CD4-positive, alpha-beta T cell (primary cell): Measurements from ENCODE around the gene PALS2. TPM values are rescaled to one million over a fixed set of nuclear protein-coding genes. Genes with fewer than 3 reads are reported as not detected.

Source experiments
- ATAC-seq: fragments of 200-7000 bp; cut with Tn5 transposase; one replicate; pipeline ENCODE4 v1.10.0; 2022; ENCODE audit warnings: mild to moderate bottlenecking; ENCODE audit not compliant: poor library complexity
- CTCF ChIA-PET: fragments of 350-600 bp; sonication (Branson Sonifier 250); formaldehyde crosslinking; loops from one replicate; lab custom pipeline; 2021; ENCODE audit warnings: antibody characterized with exemption, inconsistent platforms; lab: Charles Lee
- POLR2A ChIA-PET: fragments of 350-600 bp; sonication (Branson Sonifier 250); formaldehyde crosslinking; loops from one replicate; lab custom pipeline; 2021; ENCODE audit warnings: antibody characterized with exemption, inconsistent platforms; lab: Charles Lee
- DNase-seq, 14 experiments: peaks; one replicate each; pipeline ENCODE4 v3.0.0-alpha.2; 2013 to 2020; ENCODE audit warnings: mixed read lengths in 2 of 14
- H3K27ac ChIP-seq, 2 donors: one replicate each; pipeline versions ENCODE4 v1.5.1 to v1.7.0; 2013; ENCODE audit warnings: low read length in 2 of 2, low read depth in 1 of 2, mild to moderate bottlenecking in 1 of 2
- H3K27me3 ChIP-seq, 2 experiments: 1 replicate in 1 of 2; 2 replicates in 1 of 2; pipeline versions ENCODE4 v1.6.1 to v1.7.0; 2013; ENCODE audit warnings: low read length in 2 of 2, control low read depth in 1 of 2, mild to moderate bottlenecking in 1 of 2, moderate library complexity in 1 of 2; ENCODE audit not compliant: insufficient read depth in 2 of 2, control insufficient read depth in 1 of 2
- H3K36me3 ChIP-seq: one replicate; pipeline ENCODE4 v1.6.1; 2013; ENCODE audit warnings: low read length, control low read depth; ENCODE audit not compliant: insufficient read depth
- H3K4me1 ChIP-seq: one replicate; pipeline ENCODE4 v1.6.1; 2013; ENCODE audit warnings: low read length, control low read depth; ENCODE audit not compliant: insufficient read depth
- H3K4me3 ChIP-seq: one replicate; pipeline ENCODE4 v1.5.1; 2013; ENCODE audit warnings: mild to moderate bottlenecking, low read length, moderate library complexity
- H3K9me3 ChIP-seq, 2 experiments: 1 replicate in 1 of 2; 2 replicates in 1 of 2; pipeline versions ENCODE4 v1.6.1 to v1.7.0; 2013; ENCODE audit warnings: low read length in 2 of 2, mild to moderate bottlenecking in 2 of 2, control low read depth in 1 of 2, moderate library complexity in 1 of 2; ENCODE audit not compliant: control insufficient read depth in 1 of 2, insufficient read depth in 1 of 2
- H3K27ac Mint-ChIP-seq: one replicate; pipeline ENCODE4 v1.8.0; 2020; ENCODE audit warnings: mixed read lengths
- H3K27me3 Mint-ChIP-seq: one replicate; pipeline ENCODE4 v1.8.0; 2021; ENCODE audit warnings: mixed read lengths
- H3K36me3 Mint-ChIP-seq: one replicate; pipeline ENCODE4 v1.8.0; 2021; ENCODE audit warnings: low read depth, mixed read lengths
- H3K4me1 Mint-ChIP-seq: one replicate; pipeline ENCODE4 v1.8.0; 2021; ENCODE audit warnings: low read depth, mixed read lengths
- H3K4me3 Mint-ChIP-seq: one replicate; pipeline ENCODE4 v1.8.0; 2020; ENCODE audit warnings: mild to moderate bottlenecking, mixed read lengths
- H3K9me3 Mint-ChIP-seq: one replicate; pipeline ENCODE4 v1.8.0; 2020; ENCODE audit warnings: mixed read lengths
- CTCF ChIP-seq: fragments of 200-600 bp; IDR thresholded peaks from one replicate; pipeline ENCODE4 v1.8.0; 2022; ENCODE audit warnings: antibody characterized with exemption, mild to moderate bottlenecking
- intact Hi-C, 2 experiments: fragments of 100-400 bp; cut with DNase I in 1 of 2; cut with micrococcal nuclease in 1 of 2; formaldehyde crosslinking; loops; one replicate each; pipeline versions ENCODE4 v1.15.1 to v1.9.0; 2023 to 2025; cut with DNase I, micrococcal nuclease
- total RNA-seq, 174 experiments: library from RNA in 2 of 174; stranded (reverse) in 2 of 174; gene quantifications; one replicate each; pipeline ENCODE4 v1.2.3 and lab custom pipeline; 2021 to 2026

Gene PALS2
- total RNA-seq, 2 experiments from 2014 or later = 35.0 to 53.2 TPM

GRCh38 chr7:24578052-24578451, 4.8 kb downstream of the PALS2 start:
- H3K4me1 Mint-ChIP-seq = peaks cover 41% of the 10 kb centered on the region
- no peaks in the 10 kb centered on the region for H3K9me3 Mint-ChIP-seq
- POLR2A ChIA-PET = no interaction called here
- H3K27ac Mint-ChIP-seq = no peak overlapping the region
- H3K4me1 ChIP-seq = peaks cover 8% of the 10 kb centered on the region
- no peaks in the 10 kb centered on the region for H3K9me3 ChIP-seq
- H3K36me3 ChIP-seq = no peaks in the 10 kb centered on the region
- ATAC-seq (no peak), DNase-seq (no peak)
- no peak overlapping the region for H3K27ac ChIP-seq
- H3K36me3 Mint-ChIP-seq = peaks cover 4% of the 10 kb centered on the region
- H3K27me3 Mint-ChIP-seq = no peaks in the 10 kb centered on the region
- H3K4me3 Mint-ChIP-seq = no peak overlapping the region
- no peak for TF ChIP-seq CTCF
- H3K4me3 ChIP-seq = no peak overlapping the region
- CTCF ChIA-PET = interaction anchor here (0.6 kb wide), 1 partner anchor 1306 kb away, joined by 5 read pairs; no protein-coding TSS in a partner anchor
- H3K27me3 ChIP-seq = no peaks in the 10 kb centered on the region
- intact Hi-C loops = loop anchor here (5.0 to 10.0 kb wide), 5 partner anchors 89 to 1753 kb away; partner anchors contain the start of genes HYCC1 (in 1 of the 2), TOMM7 (in 1 of the 2) and TRA2A (in 1 of the 2)

GRCh38 chr7:24580283-24580946, 7.2 kb downstream of the PALS2 start:
- Mint-ChIP-seq H3K4me1 (peaks cover 29% of the 10 kb centered on the region), H3K9me3 (no peaks in the 10 kb centered on the region), H3K4me3 (no peak overlapping the region), H3K27me3 (no peaks in the 10 kb centered on the region), H3K27ac (no peak overlapping the region), H3K36me3 (no peaks in the 10 kb centered on the region)
- CTCF ChIA-PET = no interaction called here
- no peak overlapping the region for H3K27ac ChIP-seq
- H3K27me3 ChIP-seq = no peaks in the 10 kb centered on the region
- TF ChIP-seq CTCF = no peak
- DNase-seq (no peak), ATAC-seq (no peak)
- POLR2A ChIA-PET = no interaction called here
- H3K9me3 ChIP-seq = no peaks in the 10 kb centered on the region
- H3K4me1 ChIP-seq = no peaks in the 10 kb centered on the region
- H3K4me3 ChIP-seq = no peak overlapping the region
- intact Hi-C loops = loop anchor here in 1 of 2 experiments (10.0 kb wide), 1 partner anchor 1036 kb away; no protein-coding TSS in a partner anchor
- no peaks in the 10 kb centered on the region for H3K36me3 ChIP-seq

GRCh38 chr7:24582166-24582565, 8.9 kb downstream of the PALS2 start:
- no peak for ATAC-seq
- CTCF ChIA-PET = no interaction called here
- Mint-ChIP-seq H3K4me3 (no peak overlapping the region), H3K4me1 (peaks cover 23% of the 10 kb centered on the region), H3K27me3 (no peaks in the 10 kb centered on the region), H3K36me3 (no peaks in the 10 kb centered on the region), H3K27ac (no peak overlapping the region), H3K9me3 (no peaks in the 10 kb centered on the region)
- H3K4me1 ChIP-seq = no peaks in the 10 kb centered on the region
- H3K27ac ChIP-seq = no peak overlapping the region
- no peak overlapping the region for H3K4me3 ChIP-seq
- TF ChIP-seq CTCF = no peak
- no peaks in the 10 kb centered on the region for H3K36me3 ChIP-seq
- POLR2A ChIA-PET = interaction anchor here (0.6 kb wide), 1 partner anchor 982 kb away, joined by 3 read pairs; no protein-coding TSS in a partner anchor
- no peaks in the 10 kb centered on the region for H3K27me3 ChIP-seq
- intact Hi-C loops = loop anchor here in 1 of 2 experiments (10.0 kb wide), 1 partner anchor 1037 kb away; no protein-coding TSS in a partner anchor
- DNase-seq = no peak
- no peaks in the 10 kb centered on the region for H3K9me3 ChIP-seq
